HG03457 (cell line): ENCODE measurements around the gene SLC38A3.

Experiments used
- ATAC-seq: cut with Tn5 transposase; IDR thresholded peaks from one replicate; pipeline ENCODE4 v1.9.1; 2021; ENCODE audit warnings: moderate number of reproducible peaks; ENCODE audit not compliant: unreplicated experiment

Gene SLC38A3

GRCh38 chr3:50264964-50265485 lies 60.0 kb downstream of the SLC38A3 start:
- no peak for ATAC-seq

- no peak for ATAC-seq
Observed at GRCh38 chr3:50265571-50265970, 60.5 kb downstream of the SLC38A3 start.

- ATAC-seq, result no peak
Observed at GRCh38 chr3:50266017-50266416, 60.9 kb downstream of the SLC38A3 start.

- no peak for ATAC-seq
Observed at GRCh38 chr3:50266836-50267235, 61.8 kb downstream of the SLC38A3 start.

GRCh38 chr3:50267280-50267913 lies 62.3 kb downstream of the SLC38A3 start:
- ATAC-seq, result no peak

GRCh38 chr3:50268276-50268675 lies 63.2 kb downstream of the SLC38A3 start:
- no peak for ATAC-seq

GRCh38 chr3:50268703-50269451 lies 63.8 kb downstream of the SLC38A3 start, which contains the start of gene SEMA3B:
TSS of gene SEMA3B (plus strand) at chr3:50269147. CDS start at chr3:50269241, 94 bp downstream.
- ATAC-seq, result no peak

- no peak for ATAC-seq
Observed at GRCh38 chr3:50269460-50269859, 64.4 kb downstream of the SLC38A3 start.

- ATAC-seq, result no peak
Observed at GRCh38 chr3:50269977-50270413, 64.9 kb downstream of the SLC38A3 start.

GRCh38 chr3:50270422-50271224 lies 65.6 kb downstream of the SLC38A3 start:
- no peak for ATAC-seq
